ENCODE results near the gene FLAD1. TPM values are rescaled to one million over a fixed set of nuclear protein-coding genes. Genes with fewer than 3 reads are reported as not detected.
A peak's percentile ranks its signal among the peaks of the same experiment; 100 is the strongest.

The FLAD1 gene
- total RNA-seq, 1 experiment from 2014 or later, result 82.4 TPM

- Histone ChIP-seq H3K36me3 (ENCODE audit: insufficient read depth, low read length, poor library complexity, severe bottlenecking) (no peaks in the 10 kb centered on the region), H3K27me3 (replicated peaks; ENCODE audit: insufficient read depth, low read depth, low read length, poor library complexity) (no peaks in the 10 kb centered on the region), H3K27ac (ENCODE audit: low read depth, low read length, poor library complexity, severe bottlenecking) (peak overlapping the region; percentile 16), H3K4me1 (ENCODE audit: insufficient read depth, low read length, poor library complexity, severe bottlenecking) (peaks cover 21% of the 10 kb centered on the region), H3K4me3 (ENCODE audit: low read depth, low read length, poor library complexity, severe bottlenecking) (no peak overlapping the region), H3K9me3 (ENCODE audit: low read depth, low read length, poor library complexity, severe bottlenecking) (no peaks in the 10 kb centered on the region)
- no peak for DNase-seq (ENCODE audit: low spot score)
- intact Hi-C loops (cut with micrococcal nuclease; ENCODE audit: unreplicated experiment), result no loop called here
- TF ChIP-seq EZH2 (IDR thresholded peaks at IDR 0.05; ENCODE audit: borderline replicate concordance, low read depth, low read length, poor library complexity, severe bottlenecking) (no peak), CTCF (conservative IDR thresholded peaks at IDR 0.05; ENCODE audit: low read depth, low read length) (no peak)
- ChIA-PET CTCF (interaction anchor here (0.5 to 2.2 kb wide), 3 partner anchors 9 to 385 kb away, joined by 3 to 16 read pairs (median 4); no protein-coding TSS in a partner anchor), POLR2A (ENCODE audit: low non-redundant PET) (interaction anchor here (0.6 kb wide), 1 partner anchor 39 kb away, joined by 22 read pairs; no protein-coding TSS in a partner anchor)
- BruUV-seq (replicated peaks), result no TSS peak
Measured at GRCh38 chr1:155008015-155008941, 25.1 kb downstream of the FLAD1 start.

DNA sequence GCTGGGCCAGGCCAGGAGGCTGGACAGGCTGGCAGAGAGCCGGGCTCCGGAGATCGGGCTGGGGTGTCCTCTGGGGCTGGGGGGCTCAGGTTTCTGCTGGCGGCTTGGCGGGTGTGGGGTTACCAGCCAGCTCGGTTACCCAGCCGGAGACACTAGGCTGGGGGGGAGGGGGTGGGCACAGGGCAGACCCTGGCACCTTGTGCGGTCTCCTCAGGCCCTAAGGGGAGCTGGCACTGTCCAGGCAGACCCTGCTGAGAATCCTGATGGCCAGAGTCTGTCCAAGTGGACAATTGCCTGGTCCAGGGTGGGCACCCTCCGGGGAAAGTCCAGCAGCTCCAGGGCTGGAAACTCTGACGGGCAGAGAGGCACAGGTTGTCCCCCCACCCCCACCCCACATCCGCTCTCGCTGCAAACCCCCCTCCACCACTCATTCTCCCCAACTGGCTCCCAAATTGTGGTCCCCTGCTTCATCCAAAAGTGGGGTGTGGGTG lies 26.1 kb downstream of the FLAD1 start:
- Histone ChIP-seq H3K36me3 (ENCODE audit: insufficient read depth, low read length, poor library complexity, severe bottlenecking) (no peaks in the 10 kb centered on the region), H3K27me3 (replicated peaks; ENCODE audit: insufficient read depth, low read depth, low read length, poor library complexity) (no peaks in the 10 kb centered on the region), H3K4me3 (ENCODE audit: low read depth, low read length, poor library complexity, severe bottlenecking) (no peak overlapping the region), H3K27ac (ENCODE audit: low read depth, low read length, poor library complexity, severe bottlenecking) (no peak overlapping the region), H3K4me1 (ENCODE audit: insufficient read depth, low read length, poor library complexity, severe bottlenecking) (peaks cover 19% of the 10 kb centered on the region), H3K9me3 (ENCODE audit: low read depth, low read length, poor library complexity, severe bottlenecking) (no peaks in the 10 kb centered on the region)
- ChIA-PET CTCF (interaction anchor here (0.7 kb wide), 1 partner anchor 8 kb away, joined by 3 read pairs; no protein-coding TSS in a partner anchor), POLR2A (ENCODE audit: low non-redundant PET) (no interaction called here)
- TF ChIP-seq EZH2 (IDR thresholded peaks at IDR 0.05; ENCODE audit: borderline replicate concordance, low read depth, low read length, poor library complexity, severe bottlenecking) (no peak), CTCF (conservative IDR thresholded peaks at IDR 0.05; ENCODE audit: low read depth, low read length) (no peak)
- no peak for DNase-seq (ENCODE audit: low spot score)
- BruUV-seq (replicated peaks), result no TSS peak
- intact Hi-C loops (cut with micrococcal nuclease; ENCODE audit: unreplicated experiment), result no loop called here

GRCh38 chr1:155009742-155010141 lies 26.6 kb downstream of the FLAD1 start:
- POLR2A ChIA-PET (ENCODE audit: low non-redundant PET), result no interaction called here
- no peak overlapping the region for H3K27ac ChIP-seq (ENCODE audit: low read depth, low read length, poor library complexity, severe bottlenecking)

More at GRCh38 chr1:155009742-155010141, 26.6 kb downstream of the FLAD1 start:
- peaks cover 4% of the 10 kb centered on the region for H3K36me3 ChIP-seq (ENCODE audit: insufficient read depth, low read length, poor library complexity, severe bottlenecking)
- no peaks in the 10 kb centered on the region for H3K9me3 ChIP-seq (ENCODE audit: low read depth, low read length, poor library complexity, severe bottlenecking)
- BruUV-seq (replicated peaks), result no TSS peak
- no peaks in the 10 kb centered on the region for H3K27me3 ChIP-seq (replicated peaks; ENCODE audit: insufficient read depth, low read depth, low read length, poor library complexity)
- CTCF ChIA-PET, result no interaction called here
- intact Hi-C loops (cut with micrococcal nuclease; ENCODE audit: unreplicated experiment), result no loop called here
- no peak for TF ChIP-seq CTCF (conservative IDR thresholded peaks at IDR 0.05; ENCODE audit: low read depth, low read length)
- TF ChIP-seq EZH2 (IDR thresholded peaks at IDR 0.05; ENCODE audit: borderline replicate concordance, low read depth, low read length, poor library complexity, severe bottlenecking), result no peak
- DNase-seq (ENCODE audit: low spot score), result no peak
- no peak overlapping the region for H3K4me3 ChIP-seq (ENCODE audit: low read depth, low read length, poor library complexity, severe bottlenecking)
- H3K4me1 ChIP-seq (ENCODE audit: insufficient read depth, low read length, poor library complexity, severe bottlenecking), result peaks cover 14% of the 10 kb centered on the region
